Esophagus squamous epithelium (tissue), 5 donors: Measurements from ENCODE around the gene CAVIN4. TPM values are rescaled to one million over a fixed set of nuclear protein-coding genes. Genes with fewer than 3 reads are reported as not detected.

Experiments used
- DNase-seq: peaks from one replicate; lab custom pipeline; 2025; lab: John Stamatoyannopoulos, UW
- H3K27ac ChIP-seq, 4 donors: fragments of 200-600 bp; sonication (generic); one replicate each; pipeline ENCODE4 v1.5.1; 2016 to 2019; ENCODE audit warnings: mild to moderate bottlenecking in 1 of 4
- H3K27me3 ChIP-seq, 4 donors: fragments of 200-600 bp; sonication (generic); 1 replicate in 3 of 4; 2 replicates in 1 of 4; pipeline versions ENCODE4 v1.5.1 to v1.6.0; 2017 to 2021; ENCODE audit warnings: antibody characterized with exemption in 1 of 4
- H3K36me3 ChIP-seq, 3 donors: fragments of 200-600 bp; sonication (generic); one replicate each; pipeline ENCODE4 v1.5.1; 2016 to 2019
- H3K4me1 ChIP-seq, 3 donors: fragments of 200-600 bp; sonication (generic); one replicate each; pipeline ENCODE4 v1.5.1; 2017 to 2019
- H3K4me3 ChIP-seq, 4 donors: fragments of 200-600 bp; sonication (generic); 1 replicate in 3 of 4; 2 replicates in 1 of 4; pipeline ENCODE4 v1.5.1; 2016 to 2019; ENCODE audit warnings: mild to moderate bottlenecking in 2 of 4, moderate library complexity in 1 of 4
- H3K9me3 ChIP-seq, 3 donors: fragments of 200-600 bp; sonication (generic); one replicate each; pipeline ENCODE4 v1.5.1; 2016 to 2019
- CTCF ChIP-seq, 6 experiments: fragments of 450-650 bp in 4 of 6; fragments of 200-600 bp in 2 of 6; sonication (generic) in 2 of 6; IDR thresholded peaks; one replicate each; pipeline ENCODE4 v1.5.1; 2016 to 2019; ENCODE audit warnings: antibody characterized with exemption in 6 of 6, mild to moderate bottlenecking in 4 of 6, moderate library complexity in 4 of 6
- POLR2A ChIP-seq, 4 donors: fragments of 450-650 bp; IDR thresholded peaks; one replicate each; pipeline ENCODE4 v1.6.1; 2017; ENCODE audit warnings: antibody characterized with exemption in 4 of 4, mild to moderate bottlenecking in 4 of 4, moderate library complexity in 3 of 4
- WGBS, 2 donors: methylation state at CpG; one replicate each; pipeline ENCODE4 v1.1.5; 2018; 5-methylcytosine and 5-hydroxymethylcytosine counted together
- intact Hi-C: fragments of 100-400 bp; cut with DNase I; formaldehyde crosslinking; loops from one replicate; pipeline ENCODE4 v1.15.0; 2022
- total RNA-seq, 4 donors: library from RNA; depleted of rRNA; stranded (reverse); fragments of >200 nt; gene quantifications; one replicate each; pipeline ENCODE4 v1.1.0, GENCODE V29; 2016
- donor health status: DM: yes; HTN: yes; CAD: no.

CAVIN4 gene
- total RNA-seq, 4 donors from 2014 or later, result 0.09 to 0.38 (median 0.19) TPM

- Histone ChIP-seq H3K9me3 (no peaks in the 10 kb centered on the region), H3K27ac (no peak overlapping the region), H3K27me3 (no peaks in the 10 kb centered on the region), H3K4me3 (no peak overlapping the region), H3K4me1 (no peaks in the 10 kb centered on the region), H3K36me3 (no peaks in the 10 kb centered on the region)
- no peak for TF ChIP-seq POLR2A (IDR thresholded peaks at IDR 0.05)
- TF ChIP-seq CTCF (IDR thresholded peaks at IDR 0.05), result no peak
- intact Hi-C loops, result no loop called here
- 86 to 93% methylated on average over 4 of the region's 4 CpGs for WGBS, 2 donors
- no peak for DNase-seq
Observed at GRCh38 chr9:100575006-100575405, 2.9 kb upstream of the CAVIN4 start.

GRCh38 chr9:100575765-100576386 lies 2.0 kb upstream of the CAVIN4 start:
- no peak for TF ChIP-seq POLR2A (IDR thresholded peaks at IDR 0.05)
- no peak for TF ChIP-seq CTCF (IDR thresholded peaks at IDR 0.05)
- H3K9me3 ChIP-seq, result no peaks in the 10 kb centered on the region
- WGBS, 2 donors, result 59 to 66% methylated on average over 2 of the region's 2 CpGs
- no peak for DNase-seq
- no peaks in the 10 kb centered on the region for H3K4me1 ChIP-seq
- H3K4me3 ChIP-seq, result no peak overlapping the region
- no peaks in the 10 kb centered on the region for H3K27me3 ChIP-seq
- intact Hi-C loops, result no loop called here
- H3K36me3 ChIP-seq, result no peaks in the 10 kb centered on the region
- no peak overlapping the region for H3K27ac ChIP-seq

- 93 to 95% methylated on average over 1 of the region's 1 CpG for WGBS, 2 donors
- TF ChIP-seq CTCF (IDR thresholded peaks at IDR 0.05), result no peak
- Histone ChIP-seq H3K27ac (no peak overlapping the region), H3K9me3 (no peaks in the 10 kb centered on the region), H3K4me1 (no peaks in the 10 kb centered on the region), H3K27me3 (no peaks in the 10 kb centered on the region), H3K36me3 (no peaks in the 10 kb centered on the region), H3K4me3 (no peak overlapping the region)
- intact Hi-C loops, result no loop called here
- no peak for DNase-seq
Observed at GRCh38 chr9:100578610-100579009, 731 bp downstream of the CAVIN4 start.

- no peak for TF ChIP-seq POLR2A (IDR thresholded peaks at IDR 0.05)
- TF ChIP-seq CTCF (IDR thresholded peaks at IDR 0.05), result no peak
- WGBS, 2 donors, result 71 to 84% methylated on average over 2 of the region's 2 CpGs
Observed at GRCh38 chr9:100579665-100580064, 1.8 kb downstream of the CAVIN4 start.

GRCh38 chr9:100580257-100580656 lies 2.4 kb downstream of the CAVIN4 start:
- Histone ChIP-seq H3K4me3 (no peak overlapping the region), H3K9me3 (no peaks in the 10 kb centered on the region), H3K27ac (no peak overlapping the region), H3K27me3 (no peaks in the 10 kb centered on the region), H3K4me1 (no peaks in the 10 kb centered on the region), H3K36me3 (no peaks in the 10 kb centered on the region)
- no peak for DNase-seq
- TF ChIP-seq CTCF (IDR thresholded peaks at IDR 0.05) (no peak), POLR2A (IDR thresholded peaks at IDR 0.05) (no peak)
- WGBS, 2 donors, result 63 to 75% methylated on average over 3 of the region's 3 CpGs
- intact Hi-C loops, result no loop called here

More at GRCh38 chr9:100579665-100580064, 1.8 kb downstream of the CAVIN4 start:
- Histone ChIP-seq H3K27ac (no peak overlapping the region), H3K4me1 (no peaks in the 10 kb centered on the region), H3K4me3 (no peak overlapping the region), H3K36me3 (no peaks in the 10 kb centered on the region), H3K27me3 (no peaks in the 10 kb centered on the region), H3K9me3 (no peaks in the 10 kb centered on the region)
- intact Hi-C loops, result no loop called here
- no peak for DNase-seq
